Omental fat pad (tissue), 4 donors: ENCODE measurements around the gene CCDC192. TPM values are rescaled to one million over a fixed set of nuclear protein-coding genes. Genes with fewer than 3 reads are reported as not detected.

ENCODE experiments used
- ATAC-seq: fragments of 150-250 bp; one replicate; pipeline ENCODE4 v1.9.1; 2016; ENCODE audit warnings: mild to moderate bottlenecking, moderate library complexity; ENCODE audit not compliant: low FRiP score
- DNase-seq: peaks from one replicate; pipeline ENCODE4 v3.0.0-alpha.2; 2019; ENCODE audit warnings: low spot score
- CTCF ChIP-seq, 3 donors: fragments of 450-650 bp; IDR thresholded peaks; one replicate each; pipeline ENCODE4 v1.5.1; 2016 to 2017; ENCODE audit warnings: antibody characterized with exemption in 3 of 3, mild to moderate bottlenecking in 3 of 3, moderate library complexity in 2 of 3
- total RNA-seq, 4 donors: library from RNA; depleted of rRNA; stranded (reverse); fragments of >200 nt; gene quantifications; one replicate each; pipeline ENCODE4 v1.1.0, GENCODE V29; 2016

Gene CCDC192
- total RNA-seq, 4 donors from 2014 or later, result 0.56 TPM; not detected in 3

GRCh38 chr5:127976991-127977717, 274.0 kb downstream of the CCDC192 start:
- DNase-seq, result no peak
- TF ChIP-seq CTCF (IDR thresholded peaks at IDR 0.05), result no peak
- ATAC-seq, result no peak

DNA sequence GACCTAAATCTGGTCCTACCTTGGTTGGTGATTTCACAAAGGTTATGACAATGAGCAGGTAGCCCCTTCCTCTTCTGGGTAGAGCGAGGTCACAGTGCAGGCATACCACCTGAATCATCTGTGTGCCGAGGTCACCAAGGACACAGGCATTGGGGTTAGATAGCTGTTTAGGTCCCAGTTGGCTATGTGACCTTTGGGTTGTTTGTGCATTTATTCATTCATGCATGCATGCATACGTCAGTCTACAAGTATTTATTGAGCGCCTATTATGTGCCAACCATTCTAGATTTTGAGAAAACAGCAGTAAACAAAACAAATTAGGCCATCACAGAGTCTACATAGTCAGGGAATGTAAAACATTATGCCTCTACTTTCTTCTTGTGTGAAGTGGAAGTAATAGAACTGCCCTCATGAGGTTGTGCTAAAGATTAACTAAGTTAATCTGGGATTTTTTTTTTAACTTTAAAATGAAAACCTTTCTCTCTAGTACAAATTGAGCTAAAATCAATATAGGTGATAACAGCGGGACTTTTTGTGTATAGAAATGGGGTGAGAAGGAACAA, 275.6 kb downstream of the CCDC192 start:
- DNase-seq, result no peak
- ATAC-seq, result no peak
- TF ChIP-seq CTCF (IDR thresholded peaks at IDR 0.05), result no peak

GRCh38 chr5:127979475-127979874, 276.3 kb downstream of the CCDC192 start:
- ATAC-seq, result no peak
- TF ChIP-seq CTCF (IDR thresholded peaks at IDR 0.05), result no peak
- DNase-seq, result no peak

DNA sequence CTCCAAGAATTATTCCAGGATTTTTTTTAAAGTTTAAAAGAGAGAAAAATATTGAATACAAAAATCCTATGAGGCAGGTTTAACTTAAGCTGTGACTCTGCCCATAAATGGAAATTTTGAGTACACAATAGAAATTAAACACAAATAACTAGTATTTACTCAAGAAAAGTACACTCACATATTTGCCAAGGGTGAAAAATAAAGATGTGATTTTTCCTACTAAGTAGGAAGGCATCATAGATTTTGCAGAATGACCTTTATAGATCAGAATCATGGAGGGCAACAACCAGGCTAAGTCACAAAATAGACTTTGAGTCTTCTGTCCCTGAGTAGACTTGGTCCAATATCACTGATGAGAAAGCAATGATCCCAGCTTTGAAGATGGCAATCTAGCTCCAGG, 277.7 kb downstream of the CCDC192 start:
- TF ChIP-seq CTCF (IDR thresholded peaks at IDR 0.05), result no peak
- DNase-seq (no peak), ATAC-seq (no peak)

GRCh38 chr5:127981498-127981897, 278.3 kb downstream of the CCDC192 start:
- ATAC-seq, result no peak

GRCh38 chr5:127985811-127986325, 282.7 kb downstream of the CCDC192 start:
- DNase-seq, result no peak
- no peak for ATAC-seq
- TF ChIP-seq CTCF (IDR thresholded peaks at IDR 0.05), result no peak

More at GRCh38 chr5:127981498-127981897, 278.3 kb downstream of the CCDC192 start:
- no peak for DNase-seq
- no peak for TF ChIP-seq CTCF (IDR thresholded peaks at IDR 0.05)
